ENCODE results near the gene ITPR2. TPM values are rescaled to one million over a fixed set of nuclear protein-coding genes. Genes with fewer than 3 reads are reported as not detected.

Gene ITPR2
- total RNA-seq, 2 experiments from 2014 or later, result 25.6 to 44.7 TPM

DNA sequence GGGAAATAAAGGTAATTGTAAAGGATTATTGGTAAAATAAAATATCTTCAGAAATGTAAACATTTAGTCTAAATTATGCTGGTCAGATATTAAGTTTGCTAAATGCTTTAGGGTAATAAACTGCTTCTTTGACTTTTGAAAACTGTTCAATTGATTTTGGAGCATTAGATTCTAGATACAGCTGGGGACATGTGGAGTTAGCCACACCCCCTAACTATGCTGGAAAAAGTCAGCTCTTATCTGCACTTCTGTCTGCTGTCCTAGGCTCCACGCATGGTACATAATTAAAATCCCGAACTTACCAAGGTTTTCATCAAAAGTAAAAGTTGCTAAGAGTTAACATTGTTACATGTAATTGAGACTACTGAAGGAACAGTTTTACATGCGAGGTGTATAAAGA lies 78.8 kb downstream of the ITPR2 start:
- no peaks in the 10 kb centered on the region for H3K9me2 ChIP-seq (ENCODE audit: insufficient read depth, low read length)
- no peak overlapping the region for H3K27ac ChIP-seq (ENCODE audit: low read depth, low read length, poor library complexity, severe bottlenecking)
- no peak overlapping the region for H2AFZ ChIP-seq (ENCODE audit: low read length)
- H3K4me2 ChIP-seq (ENCODE audit: low read length), result no peak overlapping the region
- POLR2A ChIA-PET, result interaction anchor here (1.1 to 1.4 kb wide), 3 partner anchors 10 to 12 kb away, joined by 3 to 8 read pairs (median 4); no protein-coding TSS in a partner anchor
- no peak for TF ChIP-seq CTCF (conservative IDR thresholded peaks at IDR 0.05; ENCODE audit: low read length)
- TF ChIP-seq EZH2phosphoT487 (IDR thresholded peaks at IDR 0.05; ENCODE audit: borderline replicate concordance, low read depth, low read length), result no peak
- H3K36me3 ChIP-seq (ENCODE audit: insufficient read depth, low read length), result no peaks in the 10 kb centered on the region
- no TSS peak for BruUV-seq (replicated peaks)
- no peak for DNase-seq (ENCODE audit: low spot score)
- no peak overlapping the region for H3K4me3 ChIP-seq (ENCODE audit: low read depth, low read length, poor library complexity, severe bottlenecking)
- CTCF ChIA-PET (ENCODE audit: unreplicated experiment), result no interaction called here
- peaks cover 21% of the 10 kb centered on the region; the same call in 1 of the 2 replicates for H3K9me3 ChIP-seq (ENCODE audit: low read length)
- no peaks in the 10 kb centered on the region for H3K4me1 ChIP-seq (ENCODE audit: insufficient read depth, low read length, poor library complexity, severe bottlenecking)
- intact Hi-C loops (cut with micrococcal nuclease; ENCODE audit: unreplicated experiment), result no loop called here
- no peaks in the 10 kb centered on the region for H3K79me2 ChIP-seq (ENCODE audit: insufficient read depth, low read depth, low read length)
- no peaks in the 10 kb centered on the region for H4K20me1 ChIP-seq (ENCODE audit: insufficient read depth, low read length)

DNA sequence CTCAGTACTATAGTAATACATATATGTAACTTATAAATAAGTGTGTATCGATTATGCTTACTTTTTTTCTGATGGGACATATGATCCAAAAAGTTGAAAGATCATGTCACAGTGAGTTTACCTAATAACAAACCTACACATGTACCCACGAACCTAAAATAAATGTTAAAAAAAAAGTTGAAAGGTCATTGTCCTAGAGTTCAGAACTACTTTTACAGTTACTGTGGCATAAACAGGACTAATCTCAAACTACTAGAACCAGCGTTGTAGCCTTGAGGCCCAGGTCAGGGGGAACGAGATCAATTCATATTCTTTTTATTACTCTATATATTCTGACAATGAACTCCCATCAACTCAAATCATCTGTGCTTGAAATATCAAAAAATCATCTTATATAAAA lies 81.8 kb downstream of the ITPR2 start:
- Histone ChIP-seq H4K20me1 (ENCODE audit: insufficient read depth, low read length) (no peaks in the 10 kb centered on the region), H3K36me3 (ENCODE audit: insufficient read depth, low read length) (no peaks in the 10 kb centered on the region), H3K79me2 (ENCODE audit: insufficient read depth, low read depth, low read length) (no peaks in the 10 kb centered on the region), H3K27ac (ENCODE audit: low read depth, low read length, poor library complexity, severe bottlenecking) (no peak overlapping the region), H3K9me2 (ENCODE audit: insufficient read depth, low read length) (no peaks in the 10 kb centered on the region), H3K4me2 (ENCODE audit: low read length) (no peak overlapping the region), H3K4me1 (ENCODE audit: insufficient read depth, low read length, poor library complexity, severe bottlenecking) (no peaks in the 10 kb centered on the region), H3K4me3 (ENCODE audit: low read depth, low read length, poor library complexity, severe bottlenecking) (no peak overlapping the region), H2AFZ (ENCODE audit: low read length) (no peak overlapping the region), H3K9me3 (ENCODE audit: low read length) (peaks cover 17% of the 10 kb centered on the region; the same call in 1 of the 2 replicates)
- DNase-seq (ENCODE audit: low spot score), result no peak
- TF ChIP-seq EZH2phosphoT487 (IDR thresholded peaks at IDR 0.05; ENCODE audit: borderline replicate concordance, low read depth, low read length) (no peak), CTCF (conservative IDR thresholded peaks at IDR 0.05; ENCODE audit: low read length) (no peak)
- ChIA-PET POLR2A (no interaction called here), CTCF (ENCODE audit: unreplicated experiment) (no interaction called here)
- intact Hi-C loops (cut with micrococcal nuclease; ENCODE audit: unreplicated experiment), result no loop called here
- BruUV-seq (replicated peaks), result no TSS peak

DNA sequence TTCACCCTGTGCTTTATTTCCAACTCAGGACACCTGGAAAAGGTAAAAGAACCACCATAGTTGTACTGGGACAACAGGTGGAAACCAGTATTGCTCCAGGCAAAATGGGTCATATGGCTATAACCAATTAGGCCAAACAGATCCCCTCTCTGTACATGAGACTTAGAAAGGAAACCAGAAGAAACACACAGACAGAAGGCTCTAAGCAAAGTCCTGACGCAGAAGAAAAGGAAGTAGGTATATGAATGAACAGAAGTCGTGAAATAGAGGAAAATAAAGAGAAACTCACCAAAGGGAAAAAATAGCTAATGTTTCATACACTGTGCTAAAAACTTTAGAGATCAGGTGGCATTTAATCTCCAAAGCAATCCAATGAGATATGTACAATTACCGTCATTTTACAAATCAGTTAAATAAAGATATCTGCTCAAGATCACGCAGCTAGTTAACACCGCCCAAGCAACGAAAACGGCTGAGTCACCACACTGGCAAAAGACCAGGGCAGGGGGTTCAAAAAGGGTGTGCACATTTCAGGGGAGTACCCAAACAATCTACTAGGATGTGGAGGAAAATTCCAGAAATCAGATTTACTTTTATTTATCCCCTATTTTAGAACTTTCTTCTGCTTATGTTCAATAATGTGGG lies 82.3 kb downstream of the ITPR2 start:
- H3K4me1 ChIP-seq (ENCODE audit: insufficient read depth, low read length, poor library complexity, severe bottlenecking), result no peaks in the 10 kb centered on the region
- TF ChIP-seq EZH2phosphoT487 (IDR thresholded peaks at IDR 0.05; ENCODE audit: borderline replicate concordance, low read depth, low read length) (no peak), CTCF (conservative IDR thresholded peaks at IDR 0.05; ENCODE audit: low read length) (no peak)
- H4K20me1 ChIP-seq (ENCODE audit: insufficient read depth, low read length), result no peaks in the 10 kb centered on the region
- no peak for DNase-seq (ENCODE audit: low spot score)
- ChIA-PET CTCF (ENCODE audit: unreplicated experiment) (no interaction called here), POLR2A (no interaction called here)
- no TSS peak for BruUV-seq (replicated peaks)
- peaks cover 12% of the 10 kb centered on the region; the same call in 1 of the 2 replicates for H3K9me3 ChIP-seq (ENCODE audit: low read length)
- H3K9me2 ChIP-seq (ENCODE audit: insufficient read depth, low read length), result no peaks in the 10 kb centered on the region
- H3K27ac ChIP-seq (ENCODE audit: low read depth, low read length, poor library complexity, severe bottlenecking), result no peak overlapping the region
- H3K36me3 ChIP-seq (ENCODE audit: insufficient read depth, low read length), result no peaks in the 10 kb centered on the region
- H3K4me2 ChIP-seq (ENCODE audit: low read length), result no peak overlapping the region
- H3K4me3 ChIP-seq (ENCODE audit: low read depth, low read length, poor library complexity, severe bottlenecking), result no peak overlapping the region
- no peak overlapping the region for H2AFZ ChIP-seq (ENCODE audit: low read length)
- H3K79me2 ChIP-seq (ENCODE audit: insufficient read depth, low read depth, low read length), result no peaks in the 10 kb centered on the region
- intact Hi-C loops (cut with micrococcal nuclease; ENCODE audit: unreplicated experiment), result no loop called here
